Liver (tissue), 9 donors: ENCODE data around the gene CTNS. TPM values are rescaled to one million over a fixed set of nuclear protein-coding genes. Genes with fewer than 3 reads are reported as not detected.

Experiments
- DNase-seq: peaks from one replicate; pipeline ENCODE4 v3.0.0-alpha.2; 2017; ENCODE audit warnings: low spot score
- H3K27ac ChIP-seq, 2 donors: one replicate each; pipeline ENCODE4 v1.7.0; 2013; ENCODE audit warnings: inconsistent platforms in 2 of 2, low read length in 2 of 2, control low read depth in 1 of 2, low read depth in 1 of 2, mild to moderate bottlenecking in 1 of 2
- H3K27me3 ChIP-seq, 4 donors: one replicate each; pipeline versions ENCODE4 v1.6.1 to v1.7.0; 2013; ENCODE audit warnings: low read length in 3 of 4, inconsistent platforms in 1 of 4, mild to moderate bottlenecking in 1 of 4, moderate library complexity in 1 of 4; ENCODE audit not compliant: control insufficient read depth in 4 of 4, insufficient read depth in 4 of 4
- H3K36me3 ChIP-seq, 4 donors: one replicate each; pipeline versions ENCODE4 v1.6.1 to v1.7.0; 2013; ENCODE audit warnings: low read length in 3 of 4, mild to moderate bottlenecking in 3 of 4, low read depth in 1 of 4, moderate library complexity in 1 of 4; ENCODE audit not compliant: control insufficient read depth in 4 of 4, insufficient read depth in 3 of 4
- H3K4me1 ChIP-seq, 4 donors: one replicate each; pipeline versions ENCODE4 v1.6.1 to v1.7.0; 2013; ENCODE audit warnings: low read length in 3 of 4, mild to moderate bottlenecking in 3 of 4, moderate library complexity in 1 of 4; ENCODE audit not compliant: control insufficient read depth in 4 of 4, insufficient read depth in 4 of 4
- H3K4me3 ChIP-seq, 3 donors: one replicate each; pipeline versions ENCODE4 v1.6.1 to v1.7.0; 2013; ENCODE audit warnings: low read length in 3 of 3, control low read depth in 1 of 3, low read depth in 1 of 3, mild to moderate bottlenecking in 1 of 3
- H3K9ac ChIP-seq, 2 donors: one replicate each; pipeline ENCODE4 v1.7.0; 2013; ENCODE audit warnings: low read length in 2 of 2, mild to moderate bottlenecking in 2 of 2, moderate library complexity in 2 of 2, control low read depth in 1 of 2, low read depth in 1 of 2
- H3K9me3 ChIP-seq, 4 donors: one replicate each; pipeline versions ENCODE4 v1.6.1 to v1.7.0; 2013; ENCODE audit warnings: low read length in 3 of 4; ENCODE audit not compliant: control insufficient read depth in 4 of 4
- EGR1 ChIP-seq, 2 donors: IDR thresholded peaks; 2 replicates each; pipeline ENCODE4 v1.6.1; 2016 to 2018; ENCODE audit warnings: antibody characterized with exemption in 2 of 2, low read depth in 2 of 2
- FOXA1 ChIP-seq: IDR thresholded peaks from 2 replicates; pipeline ENCODE4 v1.6.1; 2016; ENCODE audit warnings: antibody characterized with exemption
- GABPA ChIP-seq, 2 donors: IDR thresholded peaks in 1 of 2; conservative IDR thresholded peaks in 1 of 2; 2 replicates each; pipeline ENCODE4 v1.6.1; 2016; ENCODE audit warnings: antibody characterized with exemption in 2 of 2, mild to moderate bottlenecking in 1 of 2, moderate library complexity in 1 of 2
- HNF4A ChIP-seq, 2 donors: conservative IDR thresholded peaks; 2 replicates each; pipeline ENCODE4 v1.6.1; 2016; ENCODE audit warnings: antibody characterized with exemption in 2 of 2, mild to moderate bottlenecking in 2 of 2
- HNF4G ChIP-seq: IDR thresholded peaks from 2 replicates; pipeline ENCODE4 v1.6.1; 2016; ENCODE audit warnings: antibody characterized with exemption
- JUND ChIP-seq, 2 donors: IDR thresholded peaks; 2 replicates each; pipeline ENCODE4 v1.6.1; 2016; ENCODE audit warnings: antibody characterized with exemption in 2 of 2
- NR2F2 ChIP-seq: IDR thresholded peaks from 2 replicates; pipeline ENCODE4 v1.6.1; 2016; ENCODE audit warnings: antibody characterized with exemption
- RAD21 ChIP-seq, 2 donors: IDR thresholded peaks; 2 replicates each; pipeline ENCODE4 v1.6.1; 2016; ENCODE audit warnings: antibody characterized with exemption in 2 of 2, mild to moderate bottlenecking in 2 of 2
- RXRA ChIP-seq, 2 donors: IDR thresholded peaks; 2 replicates each; pipeline ENCODE4 v1.6.1; 2017 to 2018; ENCODE audit warnings: antibody characterized with exemption in 2 of 2, mild to moderate bottlenecking in 1 of 2
- TAF1 ChIP-seq: conservative IDR thresholded peaks from 2 replicates; pipeline ENCODE4 v1.6.1; 2016; ENCODE audit warnings: antibody characterized with exemption, mild to moderate bottlenecking
- YY1 ChIP-seq: IDR thresholded peaks from 2 replicates; pipeline ENCODE4 v1.6.1; 2016; ENCODE audit warnings: antibody characterized with exemption, mild to moderate bottlenecking
- WGBS: extraction: QIAGEN DNeasy Blood & Tissue Kit; methylation state at CpG from one replicate; pipeline ENCODE4 v1.1.7; 2013; 5-methylcytosine and 5-hydroxymethylcytosine counted together
- polyA plus RNA-seq, 2 donors: library from polyadenylated mRNA; stranded (reverse) in 1 of 2; unstranded in 1 of 2; fragments of 200-250 nt in 1 of 2; fragments of >200 nt in 1 of 2; fragmentation: Nextera tagmentation in 1 of 2; extraction: Ambion mirVana in 1 of 2; gene quantifications; one replicate each; pipeline versions ENCODE4 v1.2.1 to v1.2.3, GENCODE V29; 2013 to 2015
- total RNA-seq, 2 donors: library from RNA; depleted of rRNA; stranded (reverse); fragments of >200 nt; gene quantifications; one replicate each; pipeline ENCODE4 v1.2.3, GENCODE V29; 2014
- TF ChIP-seq, protein P1 (sequence below): IDR thresholded peaks from 2 replicates; pipeline ENCODE4 v1.6.1; 2016; ENCODE audit warnings: antibody characterized with exemption
- TF ChIP-seq, protein P2 (sequence below): IDR thresholded peaks from 2 replicates; pipeline ENCODE4 v1.6.1; 2016; ENCODE audit warnings: antibody characterized with exemption
- TF ChIP-seq, protein P3 (sequence below): fragments of 150-350 bp; IDR thresholded peaks from 2 replicates; pipeline ENCODE4 v1.5.1; 2017; ENCODE audit warnings: improper control_type of control experiment, low read depth, low read length; ENCODE audit not compliant: missing input control
- donor health status: healthy.
- donor health status: healthy.
- donor health status: healthy.
- donor health status: healthy.
- donor health status: healthy.

CTNS gene
- total and polyA plus RNA-seq, 4 donors: 6.6 to 15.3 (median 9.6) TPM

DNA sequence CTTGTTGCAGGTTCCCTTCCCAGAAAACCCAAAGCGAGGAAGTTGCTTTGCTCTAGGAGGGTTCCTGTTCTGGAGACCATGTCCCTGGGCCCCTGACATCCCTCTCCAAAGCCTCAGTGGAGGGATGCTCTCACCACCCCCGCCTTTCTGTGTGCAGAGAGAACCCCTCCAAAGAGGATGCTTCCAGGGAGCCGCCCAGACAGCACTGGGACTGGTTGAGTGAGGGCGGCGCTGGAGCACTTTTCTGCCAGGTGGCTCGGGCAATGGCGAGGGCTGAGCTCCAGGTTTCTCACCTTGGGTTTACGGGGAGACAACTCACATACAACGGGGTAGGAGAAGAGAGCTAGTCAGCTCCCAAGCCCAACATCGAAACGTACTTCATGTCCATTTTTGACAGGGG is 39.3 kb downstream of the CTNS start:
- H3K27me3 ChIP-seq: no peaks in the 10 kb centered on the region
- H3K9me3 ChIP-seq: no peaks in the 10 kb centered on the region
- H3K9ac ChIP-seq: no peak overlapping the region
- 87% methylated on average over 11 of the region's 11 CpGs for WGBS
- no peak overlapping the region for H3K4me3 ChIP-seq
- H3K27ac ChIP-seq: no peak overlapping the region
- H3K4me1 ChIP-seq: no peaks in the 10 kb centered on the region
- H3K36me3 ChIP-seq: peaks cover 0 to 3% (median under 1%) of the 10 kb centered on the region in 4 donors
- DNase-seq: no peak
- TF ChIP-seq NR2F2 (no peak), JUND (IDR thresholded peaks at IDR 0.05) (no peak), FOXA1 (no peak), GABPA (IDR thresholded peaks at IDR 0.05 in 1 of 2, conservative IDR thresholded peaks at IDR 0.05 in 1 of 2) (no peak), YY1 (no peak), RXRA (IDR thresholded peaks at IDR 0.05) (no peak)
- TF ChIP-seq, protein P1, sequence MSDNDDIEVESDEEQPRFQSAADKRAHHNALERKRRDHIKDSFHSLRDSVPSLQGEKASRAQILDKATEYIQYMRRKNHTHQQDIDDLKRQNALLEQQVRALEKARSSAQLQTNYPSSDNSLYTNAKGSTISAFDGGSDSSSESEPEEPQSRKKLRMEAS: no peak

DNA sequence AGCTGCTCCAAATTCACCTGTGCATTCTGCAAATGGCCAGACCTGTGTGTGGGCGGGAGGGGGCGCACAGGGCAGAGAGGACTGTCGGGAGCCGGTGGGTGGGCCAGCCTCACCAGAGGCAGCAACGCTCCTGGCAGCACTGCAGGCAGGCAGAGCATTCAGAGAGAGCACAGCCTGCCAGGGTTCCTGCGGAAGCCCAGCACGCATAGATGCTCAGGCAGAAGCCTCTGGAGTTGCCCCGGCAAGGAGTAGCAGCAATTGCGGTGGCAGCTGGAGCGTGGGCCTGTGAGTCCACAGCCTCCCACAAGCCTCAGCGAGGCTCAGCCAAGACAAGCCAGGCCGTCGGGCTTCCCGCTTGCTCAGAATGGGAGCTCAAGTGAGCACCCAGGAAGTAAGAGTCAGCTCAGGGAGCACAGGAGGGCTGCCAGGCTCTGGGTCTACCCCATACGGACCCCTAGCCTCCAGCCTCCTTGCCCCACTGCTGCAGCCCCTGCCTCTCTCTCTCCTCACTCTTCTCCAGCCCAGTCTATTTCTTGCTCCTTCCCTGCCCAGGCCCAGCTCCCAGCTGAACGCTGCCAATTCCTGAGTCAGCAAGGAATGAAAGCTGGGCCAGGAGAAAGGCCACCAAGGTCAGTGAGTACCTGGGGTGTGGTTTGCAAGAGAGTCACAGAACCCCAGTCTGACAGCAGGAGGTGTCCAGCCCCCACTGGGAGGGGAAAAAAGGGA is 41.7 kb downstream of the CTNS start:
- Histone ChIP-seq H3K27me3 (no peaks in the 10 kb centered on the region), H3K27ac (no peak overlapping the region), H3K36me3 (no peaks in the 10 kb centered on the region), H3K4me3 (no peak overlapping the region), H3K4me1 (no peaks in the 10 kb centered on the region), H3K9me3 (no peaks in the 10 kb centered on the region), H3K9ac (no peak overlapping the region)
- no peak for TF ChIP-seq HNF4A (conservative IDR thresholded peaks at IDR 0.05)
- TF ChIP-seq RAD21 (IDR thresholded peaks at IDR 0.05): no peak
- no peak for TF ChIP-seq EGR1 (IDR thresholded peaks at IDR 0.05; ENCODE audit: low read depth in 2 of 2)
- no peak for TF ChIP-seq GABPA (IDR thresholded peaks at IDR 0.05 in 1 of 2, conservative IDR thresholded peaks at IDR 0.05 in 1 of 2)
- TF ChIP-seq, protein P2, sequence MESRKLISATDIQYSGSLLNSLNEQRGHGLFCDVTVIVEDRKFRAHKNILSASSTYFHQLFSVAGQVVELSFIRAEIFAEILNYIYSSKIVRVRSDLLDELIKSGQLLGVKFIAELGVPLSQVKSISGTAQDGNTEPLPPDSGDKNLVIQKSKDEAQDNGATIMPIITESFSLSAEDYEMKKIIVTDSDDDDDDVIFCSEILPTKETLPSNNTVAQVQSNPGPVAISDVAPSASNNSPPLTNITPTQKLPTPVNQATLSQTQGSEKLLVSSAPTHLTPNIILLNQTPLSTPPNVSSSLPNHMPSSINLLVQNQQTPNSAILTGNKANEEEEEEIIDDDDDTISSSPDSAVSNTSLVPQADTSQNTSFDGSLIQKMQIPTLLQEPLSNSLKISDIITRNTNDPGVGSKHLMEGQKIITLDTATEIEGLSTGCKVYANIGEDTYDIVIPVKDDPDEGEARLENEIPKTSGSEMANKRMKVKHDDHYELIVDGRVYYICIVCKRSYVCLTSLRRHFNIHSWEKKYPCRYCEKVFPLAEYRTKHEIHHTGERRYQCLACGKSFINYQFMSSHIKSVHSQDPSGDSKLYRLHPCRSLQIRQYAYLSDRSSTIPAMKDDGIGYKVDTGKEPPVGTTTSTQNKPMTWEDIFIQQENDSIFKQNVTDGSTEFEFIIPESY: no peak
- no peak for TF ChIP-seq NR2F2
- TF ChIP-seq YY1: no peak
- TF ChIP-seq JUND (IDR thresholded peaks at IDR 0.05): no peak
- no peak for TF ChIP-seq HNF4G
- TF ChIP-seq, protein P3, sequence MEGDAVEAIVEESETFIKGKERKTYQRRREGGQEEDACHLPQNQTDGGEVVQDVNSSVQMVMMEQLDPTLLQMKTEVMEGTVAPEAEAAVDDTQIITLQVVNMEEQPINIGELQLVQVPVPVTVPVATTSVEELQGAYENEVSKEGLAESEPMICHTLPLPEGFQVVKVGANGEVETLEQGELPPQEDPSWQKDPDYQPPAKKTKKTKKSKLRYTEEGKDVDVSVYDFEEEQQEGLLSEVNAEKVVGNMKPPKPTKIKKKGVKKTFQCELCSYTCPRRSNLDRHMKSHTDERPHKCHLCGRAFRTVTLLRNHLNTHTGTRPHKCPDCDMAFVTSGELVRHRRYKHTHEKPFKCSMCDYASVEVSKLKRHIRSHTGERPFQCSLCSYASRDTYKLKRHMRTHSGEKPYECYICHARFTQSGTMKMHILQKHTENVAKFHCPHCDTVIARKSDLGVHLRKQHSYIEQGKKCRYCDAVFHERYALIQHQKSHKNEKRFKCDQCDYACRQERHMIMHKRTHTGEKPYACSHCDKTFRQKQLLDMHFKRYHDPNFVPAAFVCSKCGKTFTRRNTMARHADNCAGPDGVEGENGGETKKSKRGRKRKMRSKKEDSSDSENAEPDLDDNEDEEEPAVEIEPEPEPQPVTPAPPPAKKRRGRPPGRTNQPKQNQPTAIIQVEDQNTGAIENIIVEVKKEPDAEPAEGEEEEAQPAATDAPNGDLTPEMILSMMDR: no peak
- no peak for TF ChIP-seq RXRA (IDR thresholded peaks at IDR 0.05)
- no peak for TF ChIP-seq TAF1
- no peak for TF ChIP-seq FOXA1
- no peak for DNase-seq
- WGBS: 77% methylated on average over 16 of the region's 16 CpGs
